HepG2 (cell line): ENCODE measurements around the gene SAMD4A. TPM values are rescaled to one million over a fixed set of nuclear protein-coding genes. Genes with fewer than 3 reads are reported as not detected.

Experiments used
- ATAC-seq: fragments of 200-7000 bp; cut with Tn5 transposase; 3 replicates; pipeline ENCODE4 v1.9.1; 2020; ENCODE audit warnings: mild to moderate bottlenecking, moderate library complexity
- BruUV-seq: library from RNA; stranded (reverse); fragments of 400-500 nt; replicated peaks from 2 replicates; lab custom pipeline; 2021; lab: Mats Ljungman, UMichigan
- CTCF ChIA-PET: fragments of 300-600 bp; formaldehyde crosslinking; extraction: SDS; loops from one replicate; lab custom pipeline; 2021; ENCODE audit warnings: low total read pairs, inconsistent platforms, low intra/inter-chr PET ratio; lab: Yijun Ruan, JAX
- POLR2A ChIA-PET: fragments of 350-600 bp; sonication (Branson Sonifier 250); formaldehyde crosslinking; loops from one replicate; lab custom pipeline; 2020; ENCODE audit warnings: antibody characterized with exemption, inconsistent platforms; lab: Yijun Ruan, JAX
- DNase-seq: peaks from one replicate; pipeline ENCODE4 v3.0.0-alpha.2; 2015; ENCODE audit warnings: low spot score
- FAIRE-seq: peaks from 3 replicates; lab custom pipeline; 2011; peaks lifted over from hg19 to GRCh38; lab: Jason Lieb, UNC
- H2AFZ ChIP-seq: one replicate; pipeline ENCODE4 v1.6.1; 2011; ENCODE audit warnings: low read length, inconsistent platforms
- H3K27ac ChIP-seq: fragments of 300-600 bp; 3 replicates; pipeline ENCODE4 v1.8.0; 2011; ENCODE audit warnings: mixed run types, mild to moderate bottlenecking, mixed read lengths, low read length, inconsistent platforms; ENCODE audit not compliant: insufficient read depth; ENCODE audit errors: extremely low read length
- H3K27me3 ChIP-seq, 2 experiments: fragments of 200-600 bp in 1 of 2; 2 replicates in 1 of 2; 3 replicates in 1 of 2; pipeline versions ENCODE4 v1.6.0 to v1.8.0; 2011; ENCODE audit warnings: low read length in 2 of 2, mild to moderate bottlenecking in 2 of 2, moderate library complexity in 2 of 2, inconsistent platforms in 1 of 2; ENCODE audit not compliant: insufficient read depth in 2 of 2, control insufficient read depth in 1 of 2
- H3K36me3 ChIP-seq, 2 experiments: fragments of 200-600 bp in 1 of 2; replicated peaks in 1 of 2; 2 replicates in 1 of 2; 3 replicates in 1 of 2; pipeline versions ENCODE4 v1.5.1 to v1.8.0; 2011; ENCODE audit warnings: low read length in 2 of 2, inconsistent platforms in 1 of 2; ENCODE audit not compliant: insufficient read depth in 2 of 2, control insufficient read depth in 1 of 2
- H3K4me1 ChIP-seq: 2 replicates; pipeline ENCODE4 v1.5.1; 2012; ENCODE audit warnings: low read length, inconsistent platforms; ENCODE audit not compliant: insufficient read depth
- H3K4me2 ChIP-seq: 2 replicates; pipeline ENCODE4 v1.6.0; 2011; ENCODE audit warnings: low read depth, low read length, inconsistent platforms
- H3K4me3 ChIP-seq, 3 experiments: fragments of 200-600 bp in 1 of 3; sonication (generic), shearing (Covaris generic) in 1 of 3; replicated peaks in 1 of 3; 2 replicates each; pipeline ENCODE4 v1.5.1; 2011 to 2016; ENCODE audit warnings: low read length in 3 of 3, inconsistent platforms in 2 of 3, low read depth in 2 of 3, mild to moderate bottlenecking in 2 of 3, control low read depth in 1 of 3, mixed read lengths in 1 of 3; ENCODE audit not compliant: insufficient read depth in 1 of 3
- H3K79me2 ChIP-seq: one replicate; pipeline ENCODE4 v1.6.1; 2011; ENCODE audit warnings: low read length, inconsistent platforms; ENCODE audit not compliant: insufficient read depth
- H3K9ac ChIP-seq: 2 replicates; pipeline ENCODE4 v1.6.0; 2011; ENCODE audit warnings: mild to moderate bottlenecking, low read depth, low read length, inconsistent platforms; ENCODE audit not compliant: insufficient read depth
- H3K9me3 ChIP-seq: 2 replicates; pipeline ENCODE4 v1.5.1; 2012; ENCODE audit warnings: mild to moderate bottlenecking, low read length
- H4K20me1 ChIP-seq: 2 replicates; pipeline ENCODE4 v1.6.0; 2011; ENCODE audit warnings: inconsistent platforms, mild to moderate bottlenecking, low read length, moderate library complexity; ENCODE audit not compliant: insufficient read depth
- ARNT2 ChIP-seq: sonication (generic); formaldehyde crosslinking; IDR thresholded peaks from 2 replicates; pipeline ENCODE4 v1.8.0; 2022; ENCODE audit warnings: mild to moderate bottlenecking, low read depth, missing genetic modification reagents, moderate library complexity
- EP300 ChIP-seq, 3 experiments: sonication (generic) in 1 of 3; formaldehyde crosslinking in 1 of 3; IDR thresholded peaks; 2 replicates each; pipeline versions ENCODE4 v1.5.1 to v1.6.1; 2011 to 2020; ENCODE audit warnings: low read depth in 2 of 3, low read length in 2 of 3, borderline replicate concordance in 1 of 3, improper control_type of control experiment in 1 of 3, mild to moderate bottlenecking in 1 of 3, missing genetic modification reagents in 1 of 3, moderate library complexity in 1 of 3
- FOXA3 ChIP-seq: IDR thresholded peaks from 2 replicates; pipeline ENCODE4 v1.6.1; 2016; ENCODE audit warnings: missing genetic modification reagents, missing compliant biosample characterization
- GPN1 ChIP-seq: sonication (generic); formaldehyde crosslinking; IDR thresholded peaks from 2 replicates; pipeline ENCODE4 v1.5.1; 2020; ENCODE audit warnings: missing genetic modification reagents, borderline replicate concordance
- HMG20A ChIP-seq: IDR thresholded peaks from 2 replicates; pipeline ENCODE4 v1.6.1; 2016; ENCODE audit warnings: borderline replicate concordance
- HNF4A ChIP-seq: sonication (generic); formaldehyde crosslinking; IDR thresholded peaks from 2 replicates; pipeline ENCODE4 v1.4.0; 2020; ENCODE audit warnings: missing genetic modification reagents
- IRX3 ChIP-seq: sonication (generic); formaldehyde crosslinking; IDR thresholded peaks from 2 replicates; pipeline ENCODE4 v1.8.1; 2023; ENCODE audit warnings: mild to moderate bottlenecking, low read depth, missing genetic modification reagents, borderline replicate concordance
- MAFK ChIP-seq, 2 experiments: IDR thresholded peaks in 1 of 2; conservative IDR thresholded peaks in 1 of 2; 2 replicates each; pipeline ENCODE4 v1.6.1; 2011; ENCODE audit warnings: improper control_type of control experiment in 2 of 2, low read length in 2 of 2
- MLX ChIP-seq: IDR thresholded peaks from 2 replicates; pipeline ENCODE4 v1.6.1; 2016
- PITX1 ChIP-seq: sonication (generic); formaldehyde crosslinking; IDR thresholded peaks from 2 replicates; pipeline ENCODE4 v1.5.1; 2020; ENCODE audit warnings: mild to moderate bottlenecking, missing genetic modification reagents
- RCOR2 ChIP-seq: IDR thresholded peaks from 2 replicates; pipeline ENCODE4 v1.6.1; 2016; ENCODE audit warnings: missing biosample characterization, missing genetic modification reagents
- SIX4 ChIP-seq: sonication (generic); formaldehyde crosslinking; IDR thresholded peaks from 2 replicates; pipeline ENCODE4 v1.4.0; 2020; ENCODE audit warnings: missing genetic modification reagents
- SOX13 ChIP-seq, 3 experiments: fragments of 450-650 bp in 1 of 3; sonication (generic) in 1 of 3; formaldehyde crosslinking in 1 of 3; IDR thresholded peaks in 2 of 3; conservative IDR thresholded peaks in 1 of 3; 2 replicates each; pipeline versions ENCODE4 v1.5.0 to v1.6.1; 2016 to 2020; ENCODE audit warnings: antibody characterized with exemption in 1 of 3, mild to moderate bottlenecking in 1 of 3, missing compliant biosample characterization in 1 of 3, missing genetic modification reagents in 1 of 3, moderate library complexity in 1 of 3
- TCF7L2 ChIP-seq: IDR thresholded peaks from 2 replicates; pipeline ENCODE4 v1.6.1; 2011; ENCODE audit warnings: mild to moderate bottlenecking, low read depth, low read length, moderate library complexity
- TFDP2 ChIP-seq: sonication (generic); formaldehyde crosslinking; IDR thresholded peaks from 2 replicates; pipeline ENCODE4 v1.4.0; 2020; ENCODE audit warnings: missing genetic modification reagents
- ZNF598 ChIP-seq: sonication (generic); formaldehyde crosslinking; IDR thresholded peaks from 2 replicates; pipeline ENCODE4 v1.5.1; 2020; ENCODE audit warnings: mild to moderate bottlenecking, missing genetic modification reagents, borderline replicate concordance
- ZNF737 ChIP-seq: sonication (generic); formaldehyde crosslinking; IDR thresholded peaks from 2 replicates; pipeline ENCODE4 v1.5.0; 2020; ENCODE audit warnings: missing genetic modification reagents, mild to moderate bottlenecking, borderline replicate concordance
- ZSCAN5A ChIP-seq: sonication (generic); formaldehyde crosslinking; IDR thresholded peaks from 2 replicates; pipeline ENCODE4 v1.8.0; 2022; ENCODE audit warnings: mild to moderate bottlenecking, missing genetic modification reagents, borderline replicate concordance
- WGBS: methylation state at CpG from one replicate; pipeline ENCODE4 v1.1.6; 2017; ENCODE audit warnings: low lambda C conversion rate; 5-methylcytosine and 5-hydroxymethylcytosine counted together
- in situ Hi-C: cut with HindIII; loops from 2 replicates; pipeline ENCODE4 v1.10.0; 2017; ENCODE audit warnings: low pct_unique_long_range_greater_than_20kb; ENCODE audit not compliant: extremely low pct_ligation_motif_present
- intact Hi-C: fragments of 100-400 bp; cut with micrococcal nuclease; formaldehyde crosslinking; loops from one replicate; pipeline ENCODE4 v1.10.0; 2022; ENCODE audit not compliant: unreplicated experiment
- polyA plus RNA-seq, 8 experiments: library from polyadenylated mRNA; depleted of rRNA in 3 of 8; stranded (reverse) in 7 of 8; unstranded in 1 of 8; fragments of >200 nt; fragmentation: Illumina TruSeq in 4 of 8; extraction: Trizol in 4 of 8; gene quantifications; 2 replicates each; pipeline versions ENCODE4 v1.2.1 to v1.2.3, GENCODE V29; 2011 to 2016; ENCODE audit warnings: low read depth in 4 of 8, missing spikeins in 1 of 8, mixed read lengths in 1 of 8; ENCODE audit not compliant: insufficient read depth in 1 of 8
- total RNA-seq, 5 experiments: library from RNA; depleted of rRNA; stranded (reverse); fragments of >200 nt; fragmentation: Illumina TruSeq; extraction: Trizol; gene quantifications; 2 replicates each; pipeline ENCODE4 v1.2.3, GENCODE V29; 2016; ENCODE audit warnings: low read depth in 1 of 5

The SAMD4A gene
- total and polyA plus RNA-seq, 2 of the 13 experiments (the other 11 are each of a cell fraction or from before 2014, with no cell fraction given): 11.8 to 13.0 TPM

GRCh38 chr14:54642801-54643695 is 76.1 kb downstream of the SAMD4A start:
- intact Hi-C loops (loop anchor here (1.0 to 5.0 kb wide), 2 partner anchors 9 to 49 kb away; no protein-coding TSS in a partner anchor), in situ Hi-C loops (no loop called here)
- H3K4me1 ChIP-seq: peaks cover 94% of the 10 kb centered on the region
- H3K4me3 ChIP-seq: peak overlapping the region in 2 of 3 experiments; percentile 17 to 50; a peak in 4 of 6 replicates
- TSS peak; percentile 99 for BruUV-seq
- H3K27ac ChIP-seq: peak overlapping the region; percentile 83
- H3K79me2 ChIP-seq: peaks cover 57% of the 10 kb centered on the region
- H3K9ac ChIP-seq: peak overlapping the region; percentile 69
- peak; percentile 85 for ATAC-seq
- H2AFZ ChIP-seq: no peak overlapping the region
- H3K27me3 ChIP-seq: no peaks in the 10 kb centered on the region
- H3K9me3 ChIP-seq: no peaks in the 10 kb centered on the region
- FAIRE-seq: peak; percentile 82
- 16% methylated on average over 9 of the region's 9 CpGs for WGBS
- H3K4me2 ChIP-seq: peak overlapping the region; percentile 82
- H3K36me3 ChIP-seq: 0 out of 5 replicates have a peak, but pooled peaks cover 0 to 1% of the 10 kb centered on the region in 2 experiments
- CTCF ChIA-PET: interaction anchor here (1.3 kb wide), 1 partner anchor 79 kb away, joined by 3 read pairs; no protein-coding TSS in a partner anchor
- POLR2A ChIA-PET: interaction anchor here (0.7 to 3.0 kb wide), 12 partner anchors 8 to 105 kb away, joined by 3 to 32 read pairs (median 5); partner anchors contain the start of gene SAMD4A
- peak; percentile 93 for DNase-seq
- H4K20me1 ChIP-seq: no peaks in the 10 kb centered on the region; the same call in 1 of the 2 replicates
- TF ChIP-seq MAFK (conservative IDR thresholded peaks at IDR 0.05 in 1 of 2, IDR thresholded peaks at IDR 0.05 in 1 of 2; ENCODE audit: low read length in 2 of 2): 0 out of 4 replicates have a peak, but pooled peaks of 1 of the 2 experiments have one; percentile 9
- TF ChIP-seq IRX3: no peak
- TF ChIP-seq SIX4 (CRISPR knock-in tag): peak; percentile 65; the same call in 1 of the 2 replicates
- 0 out of 2 replicates have a peak, but pooled peaks have one; percentile 36 for TF ChIP-seq ARNT2 (CRISPR knock-in tag)
- TF ChIP-seq EP300 (IDR thresholded peaks at IDR 0.05; ENCODE audit: low read depth in 2 of 2, low read length in 2 of 2): peak in 1 of 2 experiments; percentile 67; a peak in 2 of 4 replicates
- TF ChIP-seq EP300 (CRISPR knock-in tag; IDR thresholded peaks at IDR 0.05; ENCODE audit: borderline replicate concordance): peak; percentile 69; the same call in 1 of the 2 replicates
- peak; percentile 56 for TF ChIP-seq TCF7L2
- peak; percentile 19; the same call in 1 of the 2 replicates for TF ChIP-seq RCOR2 (CRISPR knock-in tag)
- TF ChIP-seq ZNF598 (CRISPR knock-in tag): no peak
- TF ChIP-seq GPN1 (CRISPR knock-in tag): no peak
- TF ChIP-seq TFDP2: no peak
- 0 out of 2 replicates have a peak, but pooled peaks have one; percentile 30 for TF ChIP-seq MLX (CRISPR knock-in tag)
- peak; percentile 69 for TF ChIP-seq HMG20A (CRISPR knock-in tag)
- no peak for TF ChIP-seq SOX13 (IDR thresholded peaks at IDR 0.05)
- peak in 1 of 2 experiments; percentile 81; a peak in 2 of 4 replicates for TF ChIP-seq SOX13 (CRISPR knock-in tag; conservative IDR thresholded peaks at IDR 0.05 in 1 of 2, IDR thresholded peaks at IDR 0.05 in 1 of 2)
- no peak for TF ChIP-seq ZNF737 (CRISPR knock-in tag)
- peak; percentile 56 for TF ChIP-seq FOXA3 (CRISPR knock-in tag)
- TF ChIP-seq HNF4A (CRISPR knock-in tag): peak; percentile 21; the same call in 1 of the 2 replicates
- TF ChIP-seq ZSCAN5A: no peak
- TF ChIP-seq PITX1 (CRISPR knock-in tag): no peak
